Epidermal melanocyte (primary cell): ENCODE results near the gene NOX5.
A peak's percentile ranks its signal among the peaks of the same experiment; 100 is the strongest.

Source experiments
- DNase-seq: peaks from one replicate; pipeline ENCODE4 v3.0.0; 2011; ENCODE audit warnings: low spot score; ENCODE audit not compliant: insufficient read length

NOX5 gene

GRCh38 chr15:69021895-69022294 is 7.4 kb downstream of the NOX5 start:
- DNase-seq, result no peak

- DNase-seq, result no peak
These were observed 10.8 kb downstream of the NOX5 start for GRCh38 chr15:69025320-69025719.

GRCh38 chr15:69026355-69026754 is 11.9 kb downstream of the NOX5 start:
- no peak for DNase-seq

DNA sequence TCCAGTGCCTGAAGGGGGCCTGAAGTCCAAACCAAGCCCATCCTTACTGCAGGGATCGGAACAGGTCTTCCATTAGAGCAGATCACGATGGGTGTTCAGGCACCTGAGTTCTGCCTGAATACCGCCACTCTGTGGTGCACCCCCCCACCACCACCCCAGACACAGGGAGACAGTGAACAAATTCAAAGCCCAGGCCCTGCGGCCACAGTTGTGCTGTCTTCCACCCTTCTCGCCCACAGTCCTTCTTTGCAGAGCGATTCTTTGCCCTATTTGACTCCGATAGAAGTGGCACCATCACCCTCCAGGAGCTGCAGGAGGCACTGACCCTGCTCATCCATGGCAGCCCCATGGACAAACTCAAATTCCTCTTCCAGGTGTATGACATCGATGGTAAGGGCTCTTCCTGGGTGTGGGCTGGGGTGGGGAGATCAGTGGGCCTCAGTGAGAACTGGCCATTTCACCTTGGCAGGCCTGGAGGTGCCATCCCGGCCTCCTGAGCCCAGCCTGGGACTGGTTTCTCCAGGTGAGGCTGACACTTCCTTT is 13.6 kb downstream of the NOX5 start:
- DNase-seq, result no peak

DNA sequence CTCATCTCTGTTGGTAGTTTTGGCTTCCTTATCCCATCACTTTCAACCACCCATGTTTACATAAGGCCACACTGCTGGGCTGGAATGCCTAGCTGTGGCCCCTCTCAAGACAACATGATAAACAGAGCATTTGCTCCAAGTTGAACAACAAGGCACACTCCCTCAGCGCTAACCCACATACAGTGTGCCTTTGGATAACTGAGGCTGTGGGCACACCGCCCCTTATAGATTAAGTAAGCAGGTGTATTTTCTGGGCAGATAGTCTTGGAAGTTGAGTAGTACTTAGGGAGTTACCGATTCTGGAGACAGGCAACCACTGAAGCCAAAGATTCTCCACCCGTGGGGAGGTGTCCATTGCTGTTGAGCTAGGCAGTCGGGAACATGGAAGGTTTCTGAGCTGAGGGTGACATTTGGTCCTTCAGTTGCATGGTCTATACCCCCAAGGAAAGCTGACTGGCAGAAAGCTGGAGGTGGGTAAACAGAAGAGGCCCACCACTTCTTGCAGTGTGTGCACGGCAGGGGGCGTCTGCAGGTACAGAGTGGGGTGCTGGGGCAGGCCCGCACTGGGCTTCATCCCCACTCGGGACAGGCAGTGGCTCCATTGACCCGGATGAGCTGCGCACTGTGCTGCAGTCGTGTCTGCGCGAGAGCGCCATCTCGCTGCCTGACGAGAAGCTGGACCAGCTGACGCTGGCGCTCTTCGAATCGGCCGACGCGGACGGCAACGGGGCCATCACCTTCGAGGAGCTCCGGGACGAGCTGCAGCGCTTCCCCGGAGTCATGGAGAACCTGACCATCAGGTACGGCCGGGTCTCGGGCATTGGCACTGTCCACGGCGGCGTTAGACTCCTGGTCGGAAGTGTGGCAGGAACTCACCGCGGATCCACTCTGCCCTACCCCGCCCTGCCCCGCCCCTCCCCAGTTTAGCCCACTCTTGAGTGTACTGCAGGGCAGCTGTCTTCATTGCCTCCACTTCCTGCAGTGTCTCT is 16.8 kb downstream of the NOX5 start:
- peak; percentile 55 for DNase-seq

- no peak for DNase-seq
These were observed 17.5 kb downstream of the NOX5 start for GRCh38 chr15:69032031-69032430.

DNA sequence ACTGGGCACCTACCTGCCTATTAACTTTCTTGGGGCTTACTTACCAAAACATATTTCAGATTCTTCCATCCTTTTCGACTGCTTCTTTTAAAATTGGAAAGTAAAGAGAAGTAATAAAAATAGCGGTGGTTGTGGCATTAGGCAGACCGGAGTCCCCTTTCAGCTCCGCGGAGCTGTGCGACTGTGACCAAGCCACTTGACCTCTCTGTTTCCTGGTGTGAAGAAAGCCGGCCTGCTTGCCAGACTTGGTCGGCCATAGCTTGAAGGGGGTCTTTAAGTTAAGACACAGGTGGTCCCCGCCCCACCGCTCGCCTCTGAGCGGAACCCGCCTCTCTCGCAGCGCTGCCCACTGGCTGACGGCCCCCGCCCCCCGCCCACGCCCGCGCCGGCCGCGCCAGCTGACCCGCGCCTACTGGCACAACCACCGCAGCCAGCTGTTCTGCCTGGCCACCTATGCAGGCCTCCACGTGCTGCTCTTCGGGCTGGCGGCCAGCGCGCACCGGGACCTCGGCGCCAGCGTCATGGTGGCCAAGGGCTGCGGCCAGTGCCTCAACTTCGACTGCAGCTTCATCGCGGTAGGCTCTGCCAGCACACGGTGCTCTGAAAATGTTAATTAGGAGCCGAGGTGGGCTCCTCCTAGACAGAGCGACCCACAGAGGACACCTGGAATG is 18.3 kb downstream of the NOX5 start:
- DNase-seq, result no peak

GRCh38 chr15:69034352-69034751 is 19.9 kb downstream of the NOX5 start:
- no peak for DNase-seq

GRCh38 chr15:69035205-69035917 is 20.9 kb downstream of the NOX5 start:
- no peak for DNase-seq

DNA sequence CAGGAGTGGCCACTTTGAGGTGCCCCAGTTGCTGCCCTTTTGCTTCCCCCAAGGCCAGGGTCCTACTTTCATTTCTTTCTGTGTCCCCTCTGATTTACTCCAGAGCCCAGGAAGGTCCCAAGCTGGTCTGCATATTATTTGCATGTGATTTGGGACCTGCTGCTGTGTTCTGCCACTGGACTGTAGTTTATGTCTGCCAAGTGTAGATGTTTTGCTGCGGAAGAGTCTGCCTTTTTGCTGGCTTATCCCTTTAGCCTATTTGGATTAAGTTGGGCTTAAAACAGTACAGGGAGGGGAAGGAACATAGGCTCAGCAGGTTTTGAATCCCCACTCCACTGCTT is 21.4 kb downstream of the NOX5 start:
- DNase-seq, result no peak

GRCh38 chr15:69036826-69037225 is 22.3 kb downstream of the NOX5 start:
- no peak for DNase-seq

DNA sequence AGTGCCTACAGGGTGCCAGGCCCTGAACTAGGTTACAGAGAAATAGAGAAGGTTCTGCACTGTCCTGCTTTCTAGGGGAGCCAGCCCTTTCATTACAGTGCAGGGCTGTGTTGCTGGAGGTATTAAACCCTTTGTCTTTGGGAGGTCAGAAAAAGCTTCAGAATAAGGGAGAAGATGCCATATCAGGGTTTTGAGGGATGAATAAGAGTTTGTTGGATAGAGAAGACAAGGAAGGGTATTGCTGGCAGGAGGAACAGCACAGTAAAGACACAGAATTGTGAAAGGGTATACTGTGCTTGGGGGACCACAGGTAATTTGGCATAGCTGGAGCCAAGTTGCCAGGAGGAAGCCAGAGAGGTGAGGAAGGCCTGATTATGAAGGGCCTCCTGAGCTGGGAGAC is 23.0 kb downstream of the NOX5 start:
- no peak for DNase-seq

- DNase-seq, result no peak
These were observed 23.5 kb downstream of the NOX5 start for GRCh38 chr15:69037977-69038376.

GRCh38 chr15:69038508-69038907 is 24.0 kb downstream of the NOX5 start:
- DNase-seq, result no peak

- DNase-seq, result no peak
These were observed 25.2 kb downstream of the NOX5 start for GRCh38 chr15:69039516-69040225.

DNA sequence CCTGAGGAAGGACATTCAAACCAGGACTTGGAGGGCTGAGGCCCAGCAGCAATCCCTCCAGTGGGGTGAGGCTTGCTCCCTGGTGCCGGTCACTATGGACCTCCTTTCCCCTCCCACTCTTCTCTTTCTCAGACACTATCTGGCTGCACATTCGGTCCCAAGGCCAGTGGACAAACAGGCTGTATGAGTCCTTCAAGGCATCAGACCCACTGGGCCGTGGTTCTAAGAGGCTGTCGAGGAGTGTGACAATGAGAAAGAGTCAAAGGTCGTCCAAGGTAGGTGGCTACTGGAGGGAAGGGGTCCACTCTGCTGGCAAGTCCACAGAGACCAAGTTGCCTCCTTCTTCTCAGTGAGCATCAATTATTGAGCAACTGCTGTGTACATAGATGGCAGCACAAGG is 28.0 kb downstream of the NOX5 start:
- DNase-seq, result no peak

DNA sequence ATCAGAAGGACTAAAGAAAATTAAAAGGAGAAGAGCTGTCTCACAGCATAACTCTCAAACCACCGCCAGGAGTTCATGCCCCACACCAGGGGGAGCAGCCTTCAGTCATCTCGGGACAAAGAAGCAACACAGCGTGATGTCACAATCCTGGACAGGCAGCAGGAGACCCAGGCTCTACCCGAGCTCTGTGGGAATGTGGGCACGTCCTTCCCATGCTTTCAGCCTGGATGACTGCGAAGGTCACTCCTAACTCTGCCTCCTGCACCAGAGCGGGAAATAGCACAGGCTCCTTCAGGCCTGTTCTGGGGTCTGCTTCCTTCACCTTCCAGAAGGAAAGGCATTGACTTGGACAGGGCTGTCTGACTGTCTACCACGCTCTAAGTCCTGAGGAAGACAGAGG is 31.3 kb downstream of the NOX5 start:
- no peak for DNase-seq

GRCh38 chr15:69046781-69047180 is 32.3 kb downstream of the NOX5 start:
- no peak for DNase-seq

DNA sequence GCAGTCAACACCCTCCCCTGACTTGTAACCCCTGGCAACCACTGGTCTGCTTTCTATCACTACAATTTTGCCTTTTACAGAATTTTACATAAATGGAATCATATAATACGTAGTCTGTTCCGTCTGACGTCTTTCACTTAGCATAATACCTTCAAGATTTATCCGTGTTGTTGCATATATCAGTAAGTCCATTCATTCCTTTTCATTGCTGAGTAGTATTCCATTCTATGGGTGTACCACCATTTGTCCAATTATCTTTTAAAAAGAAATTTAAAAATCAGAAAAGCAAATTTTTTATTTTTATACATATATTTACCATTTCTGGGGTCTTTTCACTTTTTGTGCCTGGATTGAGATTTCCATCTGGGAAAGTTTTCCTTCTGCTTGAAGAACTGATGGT is 35.5 kb downstream of the NOX5 start:
- DNase-seq, result no peak

DNA sequence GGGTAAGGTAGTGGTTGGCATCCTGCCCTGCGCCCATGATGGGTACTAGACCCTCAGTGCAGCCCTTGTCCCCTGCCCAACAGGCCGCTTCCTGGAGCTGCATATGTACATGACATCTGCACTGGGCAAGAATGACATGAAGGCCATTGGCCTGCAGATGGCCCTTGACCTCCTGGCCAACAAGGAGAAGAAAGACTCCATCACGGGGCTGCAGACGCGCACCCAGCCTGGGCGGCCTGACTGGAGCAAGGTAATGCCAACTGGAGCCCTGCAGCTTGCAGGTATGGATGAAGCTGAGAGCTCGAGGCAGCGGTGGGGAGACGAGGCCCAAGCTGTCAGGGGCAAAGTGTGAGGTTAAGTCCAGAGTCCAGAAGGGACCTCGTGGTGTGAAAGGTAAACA is 40.8 kb downstream of the NOX5 start:
- DNase-seq, result no peak

- DNase-seq, result no peak
These were observed 41.9 kb downstream of the NOX5 start for GRCh38 chr15:69056365-69056764.
